Activated T-cell treated with anti-CD3 and anti-CD28 coated beads, Interleukin-2, amount 50 U/mL, for 72 hours (primary cell): ENCODE data around the gene ADAM19. TPM values are rescaled to one million over a fixed set of nuclear protein-coding genes. Genes with fewer than 3 reads are reported as not detected.
"Not testable (repeated sequence)": the region's sequence is repeated elsewhere in the genome, so short reads cannot be mapped to it uniquely, and the experiment has no call there.

Experiments
- ATAC-seq, 2 donors: fragments of 150-1000 bp; cut with Tn5 transposase; replicated peaks in 1 of 2; 2 replicates each; pipeline ENCODE4 v1.10.0; 2021; ENCODE audit warnings: moderate library complexity in 2 of 2, mild to moderate bottlenecking in 1 of 2
- DNase-seq, 2 donors: peaks; one replicate each; pipeline ENCODE4 v3.0.0; 2021 to 2022; ENCODE audit warnings: mixed read lengths in 1 of 2
- H3K27ac Mint-ChIP-seq: one replicate; pipeline ENCODE4 v1.8.0; 2022; ENCODE audit warnings: mild to moderate bottlenecking, moderate library complexity, mixed read lengths
- H3K27me3 Mint-ChIP-seq: one replicate; pipeline ENCODE4 v1.8.0; 2022; ENCODE audit warnings: low read depth, mixed read lengths
- H3K36me3 Mint-ChIP-seq, 2 donors: one replicate each; pipeline ENCODE4 v1.8.0; 2022; ENCODE audit warnings: mixed read lengths in 2 of 2, mild to moderate bottlenecking in 1 of 2; ENCODE audit not compliant: insufficient read depth in 2 of 2
- H3K4me1 Mint-ChIP-seq: one replicate; pipeline ENCODE4 v1.8.0; 2022; ENCODE audit warnings: low read depth, mixed read lengths
- H3K4me3 Mint-ChIP-seq, 2 donors: one replicate each; pipeline ENCODE4 v1.8.0; 2022; ENCODE audit warnings: mild to moderate bottlenecking in 2 of 2, mixed read lengths in 2 of 2, moderate library complexity in 2 of 2
- H3K9me3 Mint-ChIP-seq, 2 donors: one replicate each; pipeline ENCODE4 v1.8.0; 2022; ENCODE audit warnings: mixed read lengths in 2 of 2
- total RNA-seq, 2 donors: library from RNA; stranded (reverse); gene quantifications; one replicate each; pipeline ENCODE4 v1.2.3, GENCODE V29; 2022

Gene ADAM19
- total RNA-seq, 2 donors from 2014 or later: 50.2 to 127 TPM

GRCh38 chr5:157486861-157487260 lies 88.7 kb downstream of the ADAM19 start:
- H3K27ac Mint-ChIP-seq: peak overlapping the region; percentile 64
- ATAC-seq: peak in 1 of 2 donors; percentile 15
- no peak overlapping the region for H3K4me3 Mint-ChIP-seq

GRCh38 chr5:157486221-157486681 lies 89.3 kb downstream of the ADAM19 start:
- no peak overlapping the region for H3K4me3 Mint-ChIP-seq
- H3K36me3 Mint-ChIP-seq: peaks cover 18 to 23% of the 10 kb centered on the region in 2 donors
- H3K9me3 Mint-ChIP-seq: no peaks in the 10 kb centered on the region
- DNase-seq: no peak
- peaks cover 15% of the 10 kb centered on the region for H3K4me1 Mint-ChIP-seq
- H3K27ac Mint-ChIP-seq: no peak overlapping the region
- no peaks in the 10 kb centered on the region for H3K27me3 Mint-ChIP-seq
- ATAC-seq: peak in 1 of 2 donors; percentile 31

More at GRCh38 chr5:157486861-157487260, 88.7 kb downstream of the ADAM19 start:
- DNase-seq: no peak
- Mint-ChIP-seq H3K9me3 (no peaks in the 10 kb centered on the region), H3K27me3 (no peaks in the 10 kb centered on the region), H3K4me1 (peaks cover 15% of the 10 kb centered on the region), H3K36me3 (peaks cover 18 to 21% of the 10 kb centered on the region in 2 donors)

- ATAC-seq (no peak), DNase-seq (no peak)
- no peaks in the 10 kb centered on the region for H3K9me3 Mint-ChIP-seq
- no peaks in the 10 kb centered on the region for H3K27me3 Mint-ChIP-seq
- H3K4me3 Mint-ChIP-seq: no peak overlapping the region
- peaks cover 15% of the 10 kb centered on the region for H3K4me1 Mint-ChIP-seq
- H3K36me3 Mint-ChIP-seq: peaks cover 18 to 24% of the 10 kb centered on the region in 2 donors
- no peak overlapping the region for H3K27ac Mint-ChIP-seq
Observed at GRCh38 chr5:157485811-157486210, 89.8 kb downstream of the ADAM19 start.

GRCh38 chr5:157485340-157485739 lies 90.2 kb downstream of the ADAM19 start:
- ATAC-seq: no peak

GRCh38 chr5:157484768-157485167 lies 90.8 kb downstream of the ADAM19 start:
- H3K9me3 Mint-ChIP-seq: no peaks in the 10 kb centered on the region

More at GRCh38 chr5:157485340-157485739, 90.2 kb downstream of the ADAM19 start:
- H3K36me3 Mint-ChIP-seq: peaks cover 21 to 24% of the 10 kb centered on the region in 2 donors
- H3K4me1 Mint-ChIP-seq: peaks cover 15% of the 10 kb centered on the region
- H3K27me3 Mint-ChIP-seq: no peaks in the 10 kb centered on the region
- H3K4me3 Mint-ChIP-seq: no peak overlapping the region
- H3K27ac Mint-ChIP-seq: no peak overlapping the region
- DNase-seq: no peak
- no peaks in the 10 kb centered on the region for H3K9me3 Mint-ChIP-seq

GRCh38 chr5:157482702-157483101 lies 92.9 kb downstream of the ADAM19 start:
- H3K4me1 Mint-ChIP-seq: peaks cover 27% of the 10 kb centered on the region
- H3K9me3 Mint-ChIP-seq: not testable (repeated sequence)
- H3K4me3 Mint-ChIP-seq: peak overlapping the region in 1 of 2 donors; percentile 19

More at GRCh38 chr5:157484768-157485167, 90.8 kb downstream of the ADAM19 start:
- no peak overlapping the region for H3K4me3 Mint-ChIP-seq
- H3K27me3 Mint-ChIP-seq: no peaks in the 10 kb centered on the region
- no peak for ATAC-seq
- no peak for DNase-seq
- H3K4me1 Mint-ChIP-seq: peaks cover 19% of the 10 kb centered on the region
- peaks cover 23% of the 10 kb centered on the region in 2 donors for H3K36me3 Mint-ChIP-seq
- no peak overlapping the region for H3K27ac Mint-ChIP-seq

GRCh38 chr5:157481666-157482065 lies 93.9 kb downstream of the ADAM19 start:
- H3K27me3 Mint-ChIP-seq: no peaks in the 10 kb centered on the region
- no peak overlapping the region for H3K4me3 Mint-ChIP-seq
- DNase-seq (no peak), ATAC-seq (no peak)
- H3K9me3 Mint-ChIP-seq: no peaks in the 10 kb centered on the region
- peaks cover 16 to 18% of the 10 kb centered on the region in 2 donors for H3K36me3 Mint-ChIP-seq
- peaks cover 18% of the 10 kb centered on the region for H3K4me1 Mint-ChIP-seq
- peak overlapping the region; percentile 40 for H3K27ac Mint-ChIP-seq

More at GRCh38 chr5:157482702-157483101, 92.9 kb downstream of the ADAM19 start:
- not testable (repeated sequence) for ATAC-seq, H3K27me3 Mint-ChIP-seq, H3K27ac Mint-ChIP-seq, DNase-seq
- H3K36me3 Mint-ChIP-seq: peaks cover 21 to 23% of the 10 kb centered on the region in 2 donors

- Mint-ChIP-seq H3K4me3 (no peak overlapping the region), H3K36me3 (peaks cover 16% of the 10 kb centered on the region in 2 donors), H3K9me3 (no peaks in the 10 kb centered on the region), H3K4me1 (peaks cover 15% of the 10 kb centered on the region), H3K27me3 (no peaks in the 10 kb centered on the region), H3K27ac (no peak overlapping the region)
- DNase-seq (no peak), ATAC-seq (no peak)
Observed at GRCh38 chr5:157481265-157481664, 94.3 kb downstream of the ADAM19 start.

- no peak overlapping the region for H3K4me3 Mint-ChIP-seq
- H3K27ac Mint-ChIP-seq: peak overlapping the region; percentile 64
- H3K36me3 Mint-ChIP-seq: peaks cover 12 to 13% of the 10 kb centered on the region in 2 donors
- peak in 1 of 2 donors; percentile 19 for ATAC-seq
- H3K9me3 Mint-ChIP-seq: no peaks in the 10 kb centered on the region
- H3K27me3 Mint-ChIP-seq: no peaks in the 10 kb centered on the region
- H3K4me1 Mint-ChIP-seq: peaks cover 15% of the 10 kb centered on the region
- no peak for DNase-seq
Observed at GRCh38 chr5:157479612-157480510, 95.7 kb downstream of the ADAM19 start.

GRCh38 chr5:157479166-157479565 lies 96.4 kb downstream of the ADAM19 start:
- ATAC-seq: no peak
- DNase-seq: no peak
- H3K4me1 Mint-ChIP-seq: peaks cover 15% of the 10 kb centered on the region
- H3K36me3 Mint-ChIP-seq: peaks cover 12% of the 10 kb centered on the region in 2 donors
- no peak overlapping the region for H3K4me3 Mint-ChIP-seq
- H3K9me3 Mint-ChIP-seq: no peaks in the 10 kb centered on the region
- H3K27ac Mint-ChIP-seq: peak overlapping the region; percentile 22
- H3K27me3 Mint-ChIP-seq: no peaks in the 10 kb centered on the region

- H3K27ac Mint-ChIP-seq: peak overlapping the region; percentile 45
- ATAC-seq (no peak), DNase-seq (no peak)
- no peaks in the 10 kb centered on the region for H3K9me3 Mint-ChIP-seq
- H3K4me3 Mint-ChIP-seq: no peak overlapping the region
- peaks cover 15% of the 10 kb centered on the region for H3K4me1 Mint-ChIP-seq
- H3K36me3 Mint-ChIP-seq: peaks cover 9 to 12% of the 10 kb centered on the region in 2 donors
- no peaks in the 10 kb centered on the region for H3K27me3 Mint-ChIP-seq
Observed at GRCh38 chr5:157478726-157479125, 96.8 kb downstream of the ADAM19 start.

- peaks cover 15% of the 10 kb centered on the region for H3K4me1 Mint-ChIP-seq
- no peaks in the 10 kb centered on the region for H3K27me3 Mint-ChIP-seq
- ATAC-seq (no peak), DNase-seq (no peak)
- H3K27ac Mint-ChIP-seq: peak overlapping the region; percentile 45
- no peak overlapping the region for H3K4me3 Mint-ChIP-seq
- no peaks in the 10 kb centered on the region for H3K9me3 Mint-ChIP-seq
- peaks cover 9 to 12% of the 10 kb centered on the region in 2 donors for H3K36me3 Mint-ChIP-seq
Observed at GRCh38 chr5:157477814-157478494, 97.6 kb downstream of the ADAM19 start.
